ACC112 (cell line): ENCODE results near the gene RGS7.
"Not testable (repeated sequence)": the region's sequence is repeated elsewhere in the genome, so short reads cannot be mapped to it uniquely, and the experiment has no call there.

ENCODE experiments used
- H2AFZ ChIP-seq: fragments of 200-600 bp; sonication (generic); one replicate; pipeline ENCODE4 v1.6.0; 2017; ENCODE audit warnings: antibody characterized with exemption, low read length; ENCODE audit not compliant: unreplicated experiment
- H3K27ac ChIP-seq: fragments of 200-600 bp; sonication (generic); 2 replicates; pipeline ENCODE4 v1.5.1; 2014; ENCODE audit warnings: low read depth, mild to moderate bottlenecking, antibody characterized with exemption, low read length, moderate library complexity
- H3K27me3 ChIP-seq: fragments of 200-600 bp; sonication (generic); 2 replicates; pipeline ENCODE4 v1.6.1; 2014; ENCODE audit warnings: mild to moderate bottlenecking, antibody characterized with exemption, low read length, moderate library complexity, mixed read lengths; ENCODE audit not compliant: insufficient read depth
- H3K36me3 ChIP-seq: fragments of 200-600 bp; sonication (generic); 2 replicates; pipeline ENCODE4 v1.6.1; 2016; ENCODE audit warnings: mild to moderate bottlenecking, antibody characterized with exemption, low read length, moderate library complexity, mixed read lengths; ENCODE audit not compliant: insufficient read depth
- H3K4me1 ChIP-seq: fragments of 200-600 bp; sonication (generic); one replicate; pipeline ENCODE4 v1.6.1; 2016; ENCODE audit warnings: low read length, mixed read lengths; ENCODE audit not compliant: insufficient read depth, unreplicated experiment, control insufficient read depth
- H3K4me3 ChIP-seq: fragments of 200-600 bp; sonication (generic); 2 replicates; pipeline ENCODE4 v1.5.1; 2014; ENCODE audit warnings: mild to moderate bottlenecking, low read depth, low read length
- H3K79me2 ChIP-seq: fragments of 200-600 bp; sonication (generic); one replicate; pipeline ENCODE4 v1.6.0; 2016; ENCODE audit warnings: low read length; ENCODE audit not compliant: control insufficient read depth, unreplicated experiment, insufficient read depth

Gene RGS7

GRCh38 chr1:240972059-240972458 is 384.9 kb downstream of the RGS7 start:
- not testable (repeated sequence) for H3K27ac ChIP-seq, H2AFZ ChIP-seq, H3K4me3 ChIP-seq, H3K79me2 ChIP-seq, H3K4me1 ChIP-seq, H3K36me3 ChIP-seq, H3K27me3 ChIP-seq

GRCh38 chr1:240970253-240970652 is 386.8 kb downstream of the RGS7 start:
- Histone ChIP-seq H3K4me1 (no peaks in the 10 kb centered on the region), H3K27me3 (no peaks in the 10 kb centered on the region), H3K4me3 (no peak overlapping the region), H3K79me2 (no peaks in the 10 kb centered on the region), H3K27ac (no peak overlapping the region), H2AFZ (no peak overlapping the region), H3K36me3 (no peaks in the 10 kb centered on the region)

- Histone ChIP-seq H2AFZ (no peak overlapping the region), H3K79me2 (no peaks in the 10 kb centered on the region), H3K27ac (no peak overlapping the region), H3K27me3 (no peaks in the 10 kb centered on the region), H3K4me1 (no peaks in the 10 kb centered on the region), H3K4me3 (no peak overlapping the region), H3K36me3 (no peaks in the 10 kb centered on the region)
These were observed 388.1 kb downstream of the RGS7 start for GRCh38 chr1:240968864-240969263.

GRCh38 chr1:240967070-240967724 is 389.8 kb downstream of the RGS7 start:
- Histone ChIP-seq H3K4me1 (no peaks in the 10 kb centered on the region), H3K79me2 (no peaks in the 10 kb centered on the region), H2AFZ (no peak overlapping the region), H3K27me3 (peaks cover 5% of the 10 kb centered on the region; the same call in 1 of the 2 replicates), H3K27ac (no peak overlapping the region), H3K4me3 (no peak overlapping the region), H3K36me3 (no peaks in the 10 kb centered on the region)

GRCh38 chr1:240965581-240966091 is 391.4 kb downstream of the RGS7 start:
- Histone ChIP-seq H2AFZ (no peak overlapping the region), H3K27ac (no peak overlapping the region), H3K4me1 (no peaks in the 10 kb centered on the region), H3K27me3 (peaks cover 12% of the 10 kb centered on the region), H3K79me2 (no peaks in the 10 kb centered on the region), H3K36me3 (no peaks in the 10 kb centered on the region), H3K4me3 (no peak overlapping the region)

GRCh38 chr1:240962086-240962485 is 394.9 kb downstream of the RGS7 start:
- no peak overlapping the region for H3K4me3 ChIP-seq
- no peak overlapping the region for H2AFZ ChIP-seq
- H3K27ac ChIP-seq = no peak overlapping the region
- peaks cover 12% of the 10 kb centered on the region for H3K27me3 ChIP-seq
- no peaks in the 10 kb centered on the region for H3K36me3 ChIP-seq
- no peaks in the 10 kb centered on the region for H3K79me2 ChIP-seq
- no peaks in the 10 kb centered on the region for H3K4me1 ChIP-seq

GRCh38 chr1:240956424-240956823 is 400.6 kb downstream of the RGS7 start:
- peaks cover 4% of the 10 kb centered on the region for H3K27me3 ChIP-seq
- no peak overlapping the region for H3K27ac ChIP-seq
- no peak overlapping the region for H3K4me3 ChIP-seq
- H3K4me1 ChIP-seq = no peaks in the 10 kb centered on the region
- no peak overlapping the region for H2AFZ ChIP-seq
- no peaks in the 10 kb centered on the region for H3K36me3 ChIP-seq
- H3K79me2 ChIP-seq = no peaks in the 10 kb centered on the region

GRCh38 chr1:240956020-240956419 is 401.0 kb downstream of the RGS7 start:
- no peaks in the 10 kb centered on the region for H3K27me3 ChIP-seq
- H3K36me3 ChIP-seq = no peaks in the 10 kb centered on the region
- H2AFZ ChIP-seq = no peak overlapping the region
- H3K27ac ChIP-seq = no peak overlapping the region
- H3K79me2 ChIP-seq = no peaks in the 10 kb centered on the region
- H3K4me1 ChIP-seq = no peaks in the 10 kb centered on the region
- H3K4me3 ChIP-seq = no peak overlapping the region

- Histone ChIP-seq H3K79me2 (no peaks in the 10 kb centered on the region), H2AFZ (no peak overlapping the region), H3K4me1 (no peaks in the 10 kb centered on the region), H3K27ac (no peak overlapping the region), H3K27me3 (no peaks in the 10 kb centered on the region), H3K4me3 (no peak overlapping the region), H3K36me3 (no peaks in the 10 kb centered on the region)
These were observed 409.4 kb downstream of the RGS7 start for GRCh38 chr1:240947438-240948224.

- Histone ChIP-seq H2AFZ (no peak overlapping the region), H3K27ac (no peak overlapping the region)
These were observed 410.1 kb downstream of the RGS7 start for GRCh38 chr1:240946926-240947325.

GRCh38 chr1:240942901-240943300 is 414.1 kb downstream of the RGS7 start:
- H2AFZ ChIP-seq = no peak overlapping the region

More at GRCh38 chr1:240946926-240947325, 410.1 kb downstream of the RGS7 start:
- Histone ChIP-seq H3K27me3 (no peaks in the 10 kb centered on the region), H3K79me2 (no peaks in the 10 kb centered on the region), H3K36me3 (no peaks in the 10 kb centered on the region), H3K4me1 (no peaks in the 10 kb centered on the region), H3K4me3 (no peak overlapping the region)

More at GRCh38 chr1:240942901-240943300, 414.1 kb downstream of the RGS7 start:
- Histone ChIP-seq H3K79me2 (no peaks in the 10 kb centered on the region), H3K4me3 (no peak overlapping the region), H3K27ac (no peak overlapping the region), H3K4me1 (no peaks in the 10 kb centered on the region), H3K27me3 (no peaks in the 10 kb centered on the region), H3K36me3 (no peaks in the 10 kb centered on the region)
